HG02884 (cell line): ENCODE measurements around the gene CD9.

ENCODE experiments used
- ATAC-seq: cut with Tn5 transposase; IDR thresholded peaks from one replicate; pipeline ENCODE4 v1.9.1; 2021; ENCODE audit warnings: mild to moderate bottlenecking, moderate library complexity; ENCODE audit not compliant: unreplicated experiment

Gene CD9

GRCh38 chr12:6216581-6216980 lies 16.4 kb downstream of the CD9 start:
- no peak for ATAC-seq

GRCh38 chr12:6218347-6218925 lies 18.2 kb downstream of the CD9 start:
- ATAC-seq: no peak

- ATAC-seq: no peak
These were observed 19.8 kb downstream of the CD9 start for GRCh38 chr12:6219980-6220379.

GRCh38 chr12:6221146-6221545 lies 20.9 kb downstream of the CD9 start:
- ATAC-seq: no peak

GRCh38 chr12:6222078-6222654 lies 22.0 kb downstream of the CD9 start:
- no peak for ATAC-seq

- ATAC-seq: no peak
These were observed 23.3 kb downstream of the CD9 start for GRCh38 chr12:6223545-6223944.

GRCh38 chr12:6224550-6224949 lies 24.4 kb downstream of the CD9 start:
- no peak for ATAC-seq

- ATAC-seq: no peak
These were observed 25.4 kb downstream of the CD9 start for GRCh38 chr12:6225630-6226001.

GRCh38 chr12:6226002-6226678 lies 25.9 kb downstream of the CD9 start:
- ATAC-seq: no peak

GRCh38 chr12:6226679-6227051 lies 26.5 kb downstream of the CD9 start:
- no peak for ATAC-seq

GRCh38 chr12:6228535-6229223 lies 28.5 kb downstream of the CD9 start:
- no peak for ATAC-seq

GRCh38 chr12:6229224-6230218 lies 29.3 kb downstream of the CD9 start:
- ATAC-seq: no peak

GRCh38 chr12:6230321-6231110 lies 30.3 kb downstream of the CD9 start:
- ATAC-seq: peak; percentile 81

GRCh38 chr12:6231359-6232268 lies 31.4 kb downstream of the CD9 start:
- no peak for ATAC-seq

- no peak for ATAC-seq
These were observed 33.1 kb downstream of the CD9 start for GRCh38 chr12:6233121-6233971.

GRCh38 chr12:6234214-6234613 lies 34.0 kb downstream of the CD9 start:
- no peak for ATAC-seq

- no peak for ATAC-seq
These were observed 34.7 kb downstream of the CD9 start for GRCh38 chr12:6234906-6235305.

- ATAC-seq: no peak
These were observed 35.3 kb downstream of the CD9 start for GRCh38 chr12:6235499-6235898.
